ENCODE data around the gene FSIP1.

Gene FSIP1

DNA sequence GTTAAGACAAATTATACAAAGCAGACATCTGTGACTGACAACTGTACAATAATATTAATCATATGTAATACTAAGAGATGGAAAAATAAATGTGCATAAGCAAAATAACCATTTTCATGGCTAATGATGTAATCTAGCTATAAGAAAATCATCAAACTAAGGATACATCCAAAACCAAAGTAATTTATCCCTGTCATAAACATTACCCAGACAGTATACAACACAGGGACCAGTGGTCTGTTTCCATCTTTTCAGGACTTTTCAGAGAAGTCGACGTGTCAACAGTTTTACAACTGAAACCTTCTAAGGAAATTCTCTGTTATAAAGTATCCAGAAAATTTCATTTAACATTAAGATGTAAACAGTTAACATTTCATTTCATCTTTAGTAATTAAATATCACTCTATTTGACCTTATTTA is 190.7 kb downstream of the FSIP1 start:
- H3K4me3 ChIP-seq (ENCODE audit: low read depth, low read length): no peak overlapping the region
- DNase-seq (ENCODE audit: low read depth): no peak

DNA sequence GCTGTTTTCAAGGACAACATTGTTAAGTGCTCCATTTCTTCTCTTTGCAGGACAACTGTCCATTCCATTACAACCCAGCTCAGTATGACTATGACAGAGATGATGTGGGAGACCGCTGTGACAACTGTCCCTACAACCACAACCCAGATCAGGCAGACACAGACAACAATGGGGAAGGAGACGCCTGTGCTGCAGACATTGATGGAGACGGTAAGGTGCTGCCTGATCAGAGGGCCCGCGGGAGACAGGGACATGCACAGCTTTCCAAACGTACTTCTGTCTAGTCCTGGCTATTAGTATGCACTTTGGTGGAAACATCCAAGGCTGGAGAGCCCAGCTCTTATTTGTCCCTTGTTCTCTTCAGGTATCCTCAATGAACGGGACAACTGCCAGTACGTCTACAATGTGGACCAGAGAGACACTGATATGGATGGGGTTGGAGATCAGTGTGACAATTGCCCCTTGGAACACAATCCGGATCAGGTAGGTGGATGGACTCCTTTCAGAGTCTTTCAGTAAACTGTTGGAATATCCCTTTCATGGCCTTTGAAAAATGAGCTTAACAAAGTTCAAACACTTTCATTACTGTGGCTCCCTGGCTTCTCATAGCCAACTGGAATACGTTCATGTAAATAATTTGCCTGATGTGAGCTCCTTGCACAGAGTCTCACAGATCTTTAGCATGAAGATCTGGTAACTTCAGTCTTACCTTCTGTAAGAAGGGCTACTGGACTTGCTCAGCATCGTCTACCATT is 191.3 kb downstream of the FSIP1 start:
- no peak overlapping the region for H3K4me3 ChIP-seq (ENCODE audit: low read depth, low read length)
- no peak for DNase-seq (ENCODE audit: low read depth)

DNA sequence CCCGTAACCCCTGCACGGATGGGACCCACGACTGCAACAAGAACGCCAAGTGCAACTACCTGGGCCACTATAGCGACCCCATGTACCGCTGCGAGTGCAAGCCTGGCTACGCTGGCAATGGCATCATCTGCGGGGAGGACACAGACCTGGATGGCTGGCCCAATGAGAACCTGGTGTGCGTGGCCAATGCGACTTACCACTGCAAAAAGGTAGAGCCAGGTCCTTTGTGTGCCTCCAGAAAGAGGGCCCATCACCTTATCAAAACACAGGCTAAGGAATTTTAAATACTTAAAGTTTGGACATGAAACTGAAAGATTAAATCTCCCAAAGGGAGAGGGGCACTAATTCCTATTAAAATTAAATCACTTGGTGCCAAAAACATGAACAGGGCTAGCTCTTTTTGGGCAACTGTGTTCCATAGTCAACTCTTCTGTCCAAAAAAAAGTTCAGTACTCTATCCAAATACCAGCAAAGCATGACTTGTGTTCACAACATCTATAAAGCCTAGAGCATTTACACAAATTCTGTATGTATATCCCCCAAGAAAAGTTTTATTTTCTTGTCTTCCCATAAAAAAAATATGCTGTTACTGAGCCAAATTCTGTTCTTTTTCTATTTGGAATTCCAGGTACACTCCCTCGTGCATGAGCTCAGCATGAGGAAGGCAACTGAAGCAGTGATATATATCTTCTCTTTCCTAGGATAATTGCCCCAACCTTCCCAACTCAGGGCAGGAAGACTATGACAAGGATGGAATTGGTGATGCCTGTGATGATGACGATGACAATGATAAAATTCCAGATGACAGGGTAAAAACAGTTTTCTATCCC is 192.6 kb downstream of the FSIP1 start:
- H3K4me3 ChIP-seq (ENCODE audit: low read depth, low read length): no peak overlapping the region

DNA sequence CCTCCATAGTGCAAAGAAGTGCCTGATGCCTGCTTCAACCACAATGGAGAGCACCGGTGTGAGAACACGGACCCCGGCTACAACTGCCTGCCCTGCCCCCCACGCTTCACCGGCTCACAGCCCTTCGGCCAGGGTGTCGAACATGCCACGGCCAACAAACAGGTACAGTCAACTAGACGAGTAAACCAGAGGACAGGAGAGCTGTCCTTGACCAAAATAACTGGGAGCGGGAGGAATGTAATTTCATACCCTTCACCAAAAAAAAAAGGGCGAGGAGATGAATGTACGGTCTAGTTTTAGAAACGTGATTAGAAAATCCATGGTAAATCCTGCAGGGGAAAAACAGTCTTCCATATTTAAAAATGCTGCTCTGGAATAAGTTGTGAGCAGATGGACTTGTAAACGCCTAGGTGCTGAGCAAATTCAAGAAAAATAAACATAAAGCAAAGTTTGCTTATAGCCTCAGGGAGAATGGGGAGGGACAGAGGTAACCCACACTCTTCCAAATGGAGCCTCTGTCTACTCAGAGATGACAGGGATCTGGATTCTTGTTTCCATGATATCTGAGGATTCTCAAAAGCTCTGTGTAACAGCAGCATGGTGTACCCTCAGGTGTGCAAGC is 193.3 kb downstream of the FSIP1 start:
- no peak for DNase-seq (ENCODE audit: low read depth)
- H3K4me3 ChIP-seq (ENCODE audit: low read depth, low read length): no peak overlapping the region

More for the DNA sequence above, 192.6 kb downstream of the FSIP1 start:
- no peak for DNase-seq (ENCODE audit: low read depth)

DNA sequence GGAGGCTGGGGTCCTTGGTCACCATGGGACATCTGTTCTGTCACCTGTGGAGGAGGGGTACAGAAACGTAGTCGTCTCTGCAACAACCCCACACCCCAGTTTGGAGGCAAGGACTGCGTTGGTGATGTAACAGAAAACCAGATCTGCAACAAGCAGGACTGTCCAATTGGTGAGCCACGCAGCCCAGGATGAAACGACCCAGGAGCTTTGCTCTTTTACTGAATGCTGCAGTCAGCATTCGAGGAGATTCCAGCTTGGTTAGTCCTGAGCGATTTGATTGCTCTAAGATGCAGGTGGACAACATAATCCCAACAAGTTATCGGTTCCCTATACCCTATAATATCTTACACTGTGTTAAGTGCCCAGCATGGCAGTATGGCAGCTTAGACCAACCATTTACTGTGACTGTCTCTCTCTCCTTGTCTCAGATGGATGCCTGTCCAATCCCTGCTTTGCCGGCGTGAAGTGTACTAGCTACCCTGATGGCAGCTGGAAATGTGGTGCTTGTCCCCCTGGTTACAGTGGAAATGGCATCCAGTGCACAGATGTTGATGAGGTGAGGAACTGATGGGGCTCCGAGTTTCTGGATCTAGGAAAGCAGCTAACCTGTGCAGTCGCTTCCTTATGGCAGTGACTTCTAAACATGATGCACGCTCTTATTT is 194.0 kb downstream of the FSIP1 start:
- no peak overlapping the region for H3K4me3 ChIP-seq (ENCODE audit: low read depth, low read length)
- DNase-seq (ENCODE audit: low read depth): no peak

DNA sequence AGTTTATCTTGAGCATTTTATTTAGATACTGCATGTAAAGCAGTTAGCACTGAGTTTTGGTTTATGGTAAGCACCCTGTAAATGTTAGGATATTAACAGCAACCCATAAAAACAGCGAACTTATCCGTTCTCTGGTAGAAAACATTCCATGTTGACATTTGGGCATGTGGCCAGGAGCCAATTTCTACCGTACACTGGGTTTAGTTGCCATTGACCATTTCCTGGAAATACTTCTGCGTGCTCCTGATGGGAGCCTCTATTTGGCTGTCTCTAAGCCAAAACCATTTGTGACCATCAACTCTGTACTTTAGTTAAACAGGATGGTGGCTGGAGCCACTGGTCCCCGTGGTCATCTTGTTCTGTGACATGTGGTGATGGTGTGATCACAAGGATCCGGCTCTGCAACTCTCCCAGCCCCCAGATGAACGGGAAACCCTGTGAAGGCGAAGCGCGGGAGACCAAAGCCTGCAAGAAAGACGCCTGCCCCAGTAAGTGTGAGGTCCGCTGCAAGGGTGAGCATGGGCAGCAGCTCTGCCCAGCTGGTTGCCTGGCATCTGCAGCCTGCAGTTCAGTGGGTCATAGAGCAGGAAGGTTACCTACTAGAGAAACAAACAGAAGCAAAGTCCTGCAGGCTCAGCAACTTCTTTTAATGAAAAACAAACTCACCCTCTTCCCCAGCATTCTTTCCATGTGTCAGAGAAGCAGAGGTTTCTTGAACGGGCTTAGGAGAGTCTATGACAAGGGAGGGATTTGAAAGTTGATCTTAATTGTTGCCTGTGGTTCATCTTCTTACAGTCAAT is 194.7 kb downstream of the FSIP1 start:
- H3K4me3 ChIP-seq (ENCODE audit: low read depth, low read length): no peak overlapping the region

DNA sequence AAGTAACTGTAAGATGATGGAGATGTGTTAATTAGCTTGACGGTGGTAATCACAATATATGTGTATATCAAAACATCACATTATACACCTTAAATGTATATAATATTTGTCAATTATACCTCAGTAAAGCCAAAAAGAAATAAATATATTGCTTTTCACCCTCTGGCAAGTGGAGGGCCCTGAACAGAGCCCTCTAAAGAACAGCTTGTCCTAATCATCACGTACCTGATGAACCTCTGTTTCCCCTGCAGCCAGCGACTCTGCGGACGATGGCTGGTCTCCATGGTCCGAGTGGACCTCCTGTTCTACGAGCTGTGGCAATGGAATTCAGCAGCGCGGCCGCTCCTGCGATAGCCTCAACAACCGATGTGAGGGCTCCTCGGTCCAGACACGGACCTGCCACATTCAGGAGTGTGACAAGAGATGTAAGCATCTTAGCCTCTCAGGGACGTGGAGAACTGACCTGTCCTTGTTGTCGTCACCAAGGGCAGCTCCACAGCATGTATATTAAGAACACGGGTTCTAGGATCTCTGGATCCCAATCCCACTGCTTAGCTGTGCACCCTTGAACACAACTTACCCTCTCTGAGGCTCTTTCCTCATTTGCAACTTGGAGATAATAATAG is 195.4 kb downstream of the FSIP1 start:
- H3K4me3 ChIP-seq (ENCODE audit: low read depth, low read length): no peak overlapping the region
- no peak for DNase-seq (ENCODE audit: low read depth)

More for the DNA sequence above, 194.7 kb downstream of the FSIP1 start:
- no peak for DNase-seq (ENCODE audit: low read depth)

DNA sequence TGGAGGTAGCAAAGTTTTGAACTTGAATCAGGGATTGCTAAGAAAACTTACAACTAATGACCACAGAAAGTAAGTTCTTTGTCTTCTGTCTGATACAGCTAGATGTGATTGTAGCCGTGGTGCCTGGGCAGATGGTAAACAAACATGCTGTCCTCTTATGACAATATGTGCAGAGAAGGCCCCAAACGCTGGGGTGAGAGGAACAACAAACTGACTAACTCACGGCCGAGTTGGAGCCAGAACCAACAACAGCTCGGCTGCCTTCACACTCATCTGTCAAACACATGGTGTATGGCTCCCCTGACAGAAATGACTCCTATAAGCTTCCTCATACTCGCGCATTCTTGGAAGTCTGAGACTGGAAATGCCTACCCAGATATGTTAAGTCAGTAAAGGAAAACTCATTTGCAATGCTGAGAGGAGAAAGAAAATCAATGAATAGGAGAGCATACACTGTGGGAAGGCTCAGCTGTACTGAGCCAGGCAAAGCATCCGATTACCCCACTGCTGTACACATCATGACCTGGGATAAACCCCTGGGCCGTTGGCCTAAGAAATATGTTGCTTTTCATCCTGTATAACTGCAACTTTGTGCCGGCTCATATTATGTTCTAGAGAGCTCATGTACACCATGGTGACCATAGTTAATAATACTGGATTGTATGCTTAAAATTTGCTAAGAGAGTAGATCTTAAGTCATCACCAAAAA is 196.1 kb downstream of the FSIP1 start:
- H3K4me3 ChIP-seq (ENCODE audit: low read depth, low read length): no peak overlapping the region
- DNase-seq (ENCODE audit: low read depth): peak; percentile 67

DNA sequence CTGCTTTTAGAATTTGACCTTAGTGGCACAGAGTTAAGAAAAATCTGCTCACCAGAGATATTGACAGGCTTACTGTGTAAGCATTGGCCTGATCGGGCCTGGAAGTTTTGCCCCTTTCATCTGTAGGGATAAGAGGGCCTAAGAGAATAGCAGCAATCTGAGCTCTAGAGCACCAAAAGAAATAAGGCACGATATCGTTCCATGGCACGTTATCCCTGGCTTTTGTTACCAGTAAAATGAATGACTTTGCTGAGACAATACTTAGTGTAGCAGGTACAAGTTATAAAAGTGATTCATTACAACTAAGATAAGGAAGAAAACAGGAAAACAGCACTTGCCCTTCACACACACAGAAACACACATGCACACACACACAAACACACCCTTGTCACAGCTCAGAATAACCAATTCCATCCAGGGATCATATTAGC is 196.8 kb downstream of the FSIP1 start:
- DNase-seq (ENCODE audit: low read depth): no peak
- H3K4me3 ChIP-seq (ENCODE audit: low read depth, low read length): no peak overlapping the region

DNA sequence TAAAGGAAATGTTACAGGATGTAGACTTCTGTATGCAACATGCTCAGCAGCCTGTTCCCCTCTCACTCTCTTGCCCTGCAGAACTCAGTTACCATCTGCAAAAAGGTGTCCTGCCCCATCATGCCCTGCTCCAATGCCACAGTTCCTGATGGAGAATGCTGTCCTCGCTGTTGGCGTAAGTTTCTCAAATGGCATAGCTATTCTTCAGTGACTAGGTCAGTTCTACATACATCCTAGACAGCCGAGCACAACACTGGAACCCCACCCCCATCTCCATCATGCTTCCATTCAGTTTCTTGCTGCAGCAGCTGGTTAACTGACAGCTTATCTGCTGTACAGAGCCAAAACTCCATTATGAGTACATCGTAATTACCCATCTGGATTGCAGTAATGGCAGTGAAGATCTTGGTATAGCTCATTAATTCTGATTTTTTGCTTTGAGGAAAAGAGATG is 197.2 kb downstream of the FSIP1 start:
- peak overlapping the region; percentile 8 for H3K4me3 ChIP-seq (ENCODE audit: low read depth, low read length)
- no peak for DNase-seq (ENCODE audit: low read depth)

DNA sequence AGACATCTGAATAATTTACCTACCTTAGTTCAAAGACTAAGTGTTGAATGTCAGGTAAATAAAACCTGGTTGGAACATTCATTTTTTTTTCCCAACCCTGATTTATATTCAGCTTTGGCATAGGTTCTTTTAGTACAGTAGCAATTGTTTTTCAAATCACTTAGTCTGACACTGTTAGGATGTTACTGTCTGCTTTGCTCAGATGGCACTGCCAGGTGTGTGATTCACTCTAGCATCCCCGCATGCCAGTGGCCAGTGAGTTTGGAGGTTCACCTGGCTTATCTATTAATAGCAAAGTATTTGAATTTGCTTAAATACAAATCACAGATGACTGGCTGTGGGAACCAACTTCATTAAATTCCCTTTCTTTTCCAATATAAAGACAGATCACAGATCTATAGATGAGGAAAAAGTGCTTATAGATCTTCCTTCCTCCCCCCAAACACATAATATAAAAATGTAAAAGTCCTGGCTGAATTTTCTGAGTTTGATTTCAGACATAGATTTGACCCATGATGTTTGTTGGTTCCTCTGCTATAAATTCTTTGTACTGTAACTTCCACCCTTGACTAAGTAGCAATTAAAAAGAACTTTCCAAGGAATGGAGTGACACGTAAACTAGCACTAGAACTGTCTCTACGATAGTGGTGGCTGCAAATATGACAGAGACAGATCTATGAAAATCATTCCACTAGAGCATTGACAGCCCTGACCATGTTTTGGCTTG is 197.8 kb downstream of the FSIP1 start:
- peak overlapping the region; percentile 84 for H3K4me3 ChIP-seq (ENCODE audit: low read depth, low read length)
- no peak for DNase-seq (ENCODE audit: low read depth)

DNA sequence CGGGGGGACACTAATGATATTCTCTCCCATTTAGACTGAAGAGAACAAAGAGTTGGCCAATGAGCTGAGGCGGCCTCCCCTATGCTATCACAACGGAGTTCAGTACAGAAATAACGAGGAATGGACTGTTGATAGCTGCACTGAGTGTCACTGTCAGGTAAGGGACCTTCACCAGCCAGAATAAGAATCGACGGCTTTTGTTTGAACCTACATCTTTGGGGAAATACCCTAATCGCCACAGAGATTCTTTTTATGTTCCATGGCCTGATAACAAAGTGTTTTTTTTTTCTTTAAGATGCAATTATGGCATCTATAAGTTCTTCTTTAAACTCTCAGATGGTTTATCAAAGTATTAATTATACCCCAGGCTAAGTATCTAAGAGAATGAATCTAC is 198.4 kb downstream of the FSIP1 start:
- peak overlapping the region; percentile 84 for H3K4me3 ChIP-seq (ENCODE audit: low read depth, low read length)

DNA sequence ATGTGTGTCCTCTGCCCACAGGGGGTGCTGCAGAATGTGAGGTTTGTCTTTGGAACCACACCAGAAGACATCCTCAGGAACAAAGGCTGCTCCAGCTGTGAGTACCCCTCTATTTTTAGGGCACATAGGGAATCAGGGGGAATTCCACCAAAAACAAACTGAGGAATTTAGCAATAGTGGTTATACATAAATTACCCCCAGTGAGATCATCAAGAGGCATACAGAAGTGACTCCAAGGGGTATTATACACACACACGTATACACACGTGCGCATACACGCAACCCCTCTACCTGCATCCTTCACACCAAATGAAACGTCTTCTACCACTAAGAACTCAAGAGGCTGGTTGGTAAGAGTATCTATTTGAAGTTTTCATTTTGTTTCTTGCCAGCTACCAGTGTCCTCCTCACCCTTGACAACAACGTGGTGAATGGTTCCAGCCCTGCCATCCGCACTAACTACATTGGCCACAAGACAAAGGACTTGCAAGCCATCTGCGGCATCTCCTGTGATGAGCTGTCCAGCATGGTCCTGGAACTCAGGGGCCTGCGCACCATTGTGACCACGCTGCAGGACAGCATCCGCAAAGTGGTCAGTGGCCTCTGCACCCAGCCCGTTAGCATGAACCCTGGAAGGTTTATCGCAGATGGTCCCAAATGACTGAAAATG is 198.9 kb downstream of the FSIP1 start:
- H3K4me3 ChIP-seq (ENCODE audit: low read depth, low read length): peak overlapping the region; percentile 84
- no peak for DNase-seq (ENCODE audit: low read depth)

More for the DNA sequence above, 198.4 kb downstream of the FSIP1 start:
- no peak for DNase-seq (ENCODE audit: low read depth)

DNA sequence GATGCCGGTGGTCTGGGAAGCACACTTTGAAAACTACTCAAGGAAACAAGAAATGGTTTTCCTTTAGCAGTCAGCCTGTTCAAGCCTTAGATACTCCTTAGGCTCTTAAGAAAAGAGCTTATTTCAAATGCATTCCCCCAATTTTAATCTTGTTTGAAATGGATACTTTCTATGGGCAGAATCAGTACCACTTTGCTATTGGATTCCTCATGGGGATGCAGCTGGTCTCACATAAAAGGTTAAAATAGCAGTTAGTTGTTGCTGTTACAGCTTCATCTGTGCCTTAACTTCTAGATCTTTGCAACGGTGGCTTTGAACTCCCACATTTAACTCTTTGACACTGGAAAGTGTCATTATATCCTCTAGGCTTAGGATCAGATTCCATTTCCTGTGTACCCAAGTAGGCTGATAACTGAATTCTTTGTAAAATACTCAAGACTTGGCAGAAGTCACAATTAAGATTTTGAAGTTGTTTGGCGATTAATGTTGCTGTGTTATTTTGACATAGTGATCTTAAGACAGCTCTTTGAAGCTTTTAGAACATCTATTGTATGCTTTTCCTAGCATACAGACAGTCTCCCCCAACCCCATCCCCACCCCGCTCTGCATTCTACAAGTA is 199.6 kb downstream of the FSIP1 start:
- no peak for DNase-seq (ENCODE audit: low read depth)
- H3K4me3 ChIP-seq (ENCODE audit: low read depth, low read length): peak overlapping the region; percentile 84

DNA sequence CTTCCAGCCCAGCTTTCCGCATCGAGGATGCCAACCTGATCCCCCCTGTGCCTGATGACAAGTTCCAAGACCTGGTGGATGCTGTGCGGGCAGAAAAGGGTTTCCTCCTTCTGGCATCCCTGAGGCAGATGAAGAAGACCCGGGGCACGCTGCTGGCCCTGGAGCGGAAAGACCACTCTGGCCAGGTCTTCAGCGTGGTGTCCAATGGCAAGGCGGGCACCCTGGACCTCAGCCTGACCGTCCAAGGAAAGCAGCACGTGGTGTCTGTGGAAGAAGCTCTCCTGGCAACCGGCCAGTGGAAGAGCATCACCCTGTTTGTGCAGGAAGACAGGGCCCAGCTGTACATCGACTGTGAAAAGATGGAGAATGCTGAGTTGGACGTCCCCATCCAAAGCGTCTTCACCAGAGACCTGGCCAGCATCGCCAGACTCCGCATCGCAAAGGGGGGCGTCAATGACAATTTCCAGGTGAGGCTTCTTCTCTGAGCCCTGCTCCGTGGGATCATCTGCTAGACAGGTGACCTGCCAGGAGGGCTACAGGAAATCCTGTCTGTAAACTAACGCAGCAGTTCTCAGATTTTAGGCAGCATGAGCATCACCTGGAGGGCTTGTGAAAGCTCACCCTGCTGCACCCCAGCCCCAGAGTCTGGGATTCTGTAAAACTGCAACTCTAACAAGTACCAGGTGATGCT is 200.2 kb downstream of the FSIP1 start:
- H3K4me3 ChIP-seq (ENCODE audit: low read depth, low read length): peak overlapping the region; percentile 84
- DNase-seq (ENCODE audit: low read depth): no peak

DNA sequence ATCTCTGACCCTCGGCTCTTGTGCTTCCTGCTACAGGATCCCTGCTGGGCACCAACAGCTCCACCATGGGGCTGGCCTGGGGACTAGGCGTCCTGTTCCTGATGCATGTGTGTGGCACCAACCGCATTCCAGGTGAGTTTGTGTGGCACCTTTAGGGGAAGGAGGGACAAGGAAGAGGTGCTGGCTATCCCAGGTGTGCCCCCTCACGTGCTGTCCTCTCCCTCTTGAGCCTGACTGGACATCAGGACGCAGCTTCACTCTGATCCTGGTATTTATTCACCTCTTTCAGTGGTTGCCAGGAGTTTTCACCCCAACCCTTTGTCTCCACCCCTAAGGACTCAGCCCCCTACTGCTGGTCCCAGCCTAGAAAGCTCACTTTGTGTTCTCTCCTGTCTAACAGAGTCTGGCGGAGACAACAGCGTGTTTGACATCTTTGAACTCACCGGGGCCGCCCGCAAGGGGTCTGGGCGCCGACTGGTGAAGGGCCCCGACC is 200.8 kb downstream of the FSIP1 start:
- peak overlapping the region; percentile 84 for H3K4me3 ChIP-seq (ENCODE audit: low read depth, low read length)
- DNase-seq (ENCODE audit: low read depth): no peak
